B cell (primary cell): ENCODE results near the gene XXYLT1. TPM values are rescaled to one million over a fixed set of nuclear protein-coding genes. Genes with fewer than 3 reads are reported as not detected.
"Not testable (repeated sequence)": the region's sequence is repeated elsewhere in the genome, so short reads cannot be mapped to it uniquely, and the experiment has no call there.

ENCODE experiments used
- ATAC-seq: fragments of 200-7000 bp; cut with Tn5 transposase; one replicate; pipeline ENCODE4 v1.10.0; 2021; ENCODE audit warnings: low read depth, mild to moderate bottlenecking, moderate number of reproducible peaks, moderate library complexity
- CTCF ChIA-PET: fragments of 350-600 bp; sonication (Branson Sonifier 250); formaldehyde crosslinking; loops from one replicate; lab custom pipeline; 2021; ENCODE audit warnings: antibody characterized with exemption, inconsistent platforms; lab: Charles Lee
- POLR2A ChIA-PET: fragments of 350-600 bp; sonication (Branson Sonifier 250); formaldehyde crosslinking; loops from one replicate; lab custom pipeline; 2021; ENCODE audit warnings: antibody characterized with exemption; lab: Charles Lee
- DNase-seq: peaks from one replicate; pipeline ENCODE4 v3.0.0; 2013
- H2AFZ ChIP-seq: 2 replicates; pipeline ENCODE4 v1.6.1; 2012; ENCODE audit warnings: mild to moderate bottlenecking, low read depth, low read length; ENCODE audit not compliant: insufficient read depth, poor library complexity, severe bottlenecking
- H3K27ac ChIP-seq, 2 donors: 1 replicate in 1 of 2; 2 replicates in 1 of 2; pipeline ENCODE4 v1.5.1; 2012 to 2013; ENCODE audit warnings: low read length in 2 of 2, mild to moderate bottlenecking in 2 of 2, moderate library complexity in 1 of 2
- H3K27me3 ChIP-seq, 4 experiments: fragments of 200-600 bp in 1 of 4; sonication (generic) in 1 of 4; replicated peaks in 1 of 4; 1 replicate in 2 of 4; 2 replicates in 2 of 4; pipeline versions ENCODE4 v1.6.1 to v1.7.0; 2013 to 2016; ENCODE audit warnings: low read length in 3 of 4, mild to moderate bottlenecking in 2 of 4, mixed read lengths in 1 of 4, moderate library complexity in 1 of 4; ENCODE audit not compliant: insufficient read depth in 4 of 4, control insufficient read depth in 3 of 4; ENCODE audit errors: control extremely low read depth in 1 of 4
- H3K36me3 ChIP-seq, 2 experiments: replicated peaks in 1 of 2; 1 replicate in 1 of 2; 2 replicates in 1 of 2; pipeline versions ENCODE4 v1.6.1 to v1.7.1; 2013; ENCODE audit warnings: low read length in 1 of 2; ENCODE audit not compliant: insufficient read depth in 2 of 2, control insufficient read depth in 1 of 2; ENCODE audit errors: control extremely low read depth in 1 of 2, extremely low read depth in 1 of 2
- H3K4me1 ChIP-seq, 2 donors: fragments of 200-600 bp in 1 of 2; sonication (generic) in 1 of 2; 1 replicate in 1 of 2; 2 replicates in 1 of 2; pipeline versions ENCODE4 v1.5.1 to v1.6.1; 2013 to 2017; ENCODE audit warnings: low read length in 2 of 2; ENCODE audit not compliant: control insufficient read depth in 2 of 2, insufficient read depth in 2 of 2
- H3K4me2 ChIP-seq: replicated peaks from 2 replicates; pipeline ENCODE3; 2012; ENCODE audit warnings: mild to moderate bottlenecking, low read depth, low read length; ENCODE audit not compliant: poor library complexity, severe bottlenecking
- H3K4me3 ChIP-seq, 5 experiments: fragments of 200-600 bp in 1 of 5; sonication (generic) in 1 of 5; 1 replicate in 3 of 5; 2 replicates in 2 of 5; pipeline versions ENCODE4 v1.5.1 to v1.7.0; 2011 to 2016; ENCODE audit warnings: low read length in 4 of 5, mild to moderate bottlenecking in 4 of 5, low read depth in 2 of 5, control low read depth in 1 of 5, moderate library complexity in 1 of 5; ENCODE audit not compliant: insufficient read depth in 1 of 5; ENCODE audit errors: control extremely low read depth in 1 of 5, extremely low read depth in 1 of 5
- H3K79me2 ChIP-seq: fragments of 200-600 bp; sonication (generic); one replicate; pipeline ENCODE4 v1.6.0; 2016; ENCODE audit warnings: low read length; ENCODE audit not compliant: control insufficient read depth, insufficient read depth
- H3K9ac ChIP-seq: fragments of 200-600 bp; sonication (generic); 2 replicates; pipeline ENCODE4 v1.6.1; 2017; ENCODE audit warnings: mild to moderate bottlenecking, low read length, moderate library complexity
- H3K9me3 ChIP-seq, 3 donors: one replicate each; pipeline versions ENCODE4 v1.6.1 to v1.7.1; 2013; ENCODE audit warnings: low read length in 2 of 3; ENCODE audit not compliant: control insufficient read depth in 2 of 3, insufficient read depth in 1 of 3; ENCODE audit errors: control extremely low read depth in 1 of 3
- H4K20me1 ChIP-seq: 2 replicates; pipeline ENCODE4 v1.6.0; 2012; ENCODE audit warnings: mild to moderate bottlenecking, low read length; ENCODE audit not compliant: insufficient read depth, control insufficient read depth, poor library complexity, severe bottlenecking
- H3K27ac Mint-ChIP-seq: one replicate; pipeline ENCODE4 v1.8.0; 2021; ENCODE audit warnings: mixed read lengths
- H3K27me3 Mint-ChIP-seq: one replicate; pipeline ENCODE4 v1.8.0; 2021; ENCODE audit warnings: mixed read lengths
- H3K4me1 Mint-ChIP-seq: one replicate; pipeline ENCODE4 v1.8.0; 2021; ENCODE audit warnings: mixed read lengths
- H3K4me3 Mint-ChIP-seq: one replicate; pipeline ENCODE4 v1.8.0; 2021; ENCODE audit warnings: mixed read lengths
- H3K9me3 Mint-ChIP-seq: one replicate; pipeline ENCODE4 v1.8.0; 2022; ENCODE audit warnings: mixed read lengths; ENCODE audit not compliant: insufficient read depth
- CTCF ChIP-seq: fragments of 200-600 bp; IDR thresholded peaks from one replicate; pipeline ENCODE4 v1.8.0; 2022; ENCODE audit warnings: antibody characterized with exemption, mild to moderate bottlenecking
- EZH2 ChIP-seq: IDR thresholded peaks from 2 replicates; pipeline ENCODE4 v1.6.1; 2012; ENCODE audit warnings: borderline replicate concordance, low read depth, mild to moderate bottlenecking, moderate library complexity, low read length; ENCODE audit not compliant: insufficient read depth, poor library complexity, severe bottlenecking
- WGBS: methylation state at CpG from one replicate; pipeline ENCODE4 v1.1.5; 2013; ENCODE audit warnings: missing lambda C conversion rate; ENCODE audit not compliant: insufficient coverage; 5-methylcytosine and 5-hydroxymethylcytosine counted together
- intact Hi-C: fragments of 100-400 bp; cut with micrococcal nuclease; formaldehyde crosslinking; loops from one replicate; pipeline ENCODE4 v1.10.0; 2022
- polyA plus RNA-seq: library from polyadenylated mRNA; depleted of rRNA; stranded (reverse); fragments of >200 nt; gene quantifications from 2 replicates; pipeline ENCODE4 v1.2.3, GENCODE V29; 2012
- total RNA-seq, 2 donors: library from RNA; stranded (reverse); fragments of 120-200 nt in 1 of 2; gene quantifications; 1 replicate in 1 of 2; 2 replicates in 1 of 2; pipeline versions ENCODE4 v1.2.3 to v1.2.4, GENCODE V29; 2013 to 2022

Gene XXYLT1
- total and polyA plus RNA-seq, 2 donors (not counting 1 experiment from before 2014, with no cell fraction given), result 2.6 to 11.2 TPM

GRCh38 chr3:195219351-195220230, 51.4 kb downstream of the XXYLT1 start:
- Histone ChIP-seq H3K9me3 (peaks cover 0 to under 1% (median 0%) of the 10 kb centered on the region in 3 donors), H3K36me3 (no peaks in the 10 kb centered on the region), H4K20me1 (no peaks in the 10 kb centered on the region), H3K27me3 (no peaks in the 10 kb centered on the region), H3K4me3 (no peak overlapping the region), H3K4me1 (no peaks in the 10 kb centered on the region), H3K4me2 (no peak overlapping the region), H3K9ac (no peak overlapping the region), H2AFZ (no peak overlapping the region), H3K27ac (no peak overlapping the region), H3K79me2 (no peaks in the 10 kb centered on the region)
- Mint-ChIP-seq H3K27me3 (no peaks in the 10 kb centered on the region), H3K9me3 (no peaks in the 10 kb centered on the region), H3K27ac (no peak overlapping the region), H3K4me1 (no peaks in the 10 kb centered on the region), H3K4me3 (no peak overlapping the region)
- no peak for TF ChIP-seq EZH2
- no peak for TF ChIP-seq CTCF
- DNase-seq, result no peak
- intact Hi-C loops, result no loop called here
- WGBS, result no CpG with 5 or more reads among the region's 8 CpGs
- ChIA-PET CTCF (interaction anchor here (0.5 kb wide), 1 partner anchor 241 kb away, joined by 4 read pairs; no protein-coding TSS in a partner anchor), POLR2A (no interaction called here)
- ATAC-seq, result no peak

DNA sequence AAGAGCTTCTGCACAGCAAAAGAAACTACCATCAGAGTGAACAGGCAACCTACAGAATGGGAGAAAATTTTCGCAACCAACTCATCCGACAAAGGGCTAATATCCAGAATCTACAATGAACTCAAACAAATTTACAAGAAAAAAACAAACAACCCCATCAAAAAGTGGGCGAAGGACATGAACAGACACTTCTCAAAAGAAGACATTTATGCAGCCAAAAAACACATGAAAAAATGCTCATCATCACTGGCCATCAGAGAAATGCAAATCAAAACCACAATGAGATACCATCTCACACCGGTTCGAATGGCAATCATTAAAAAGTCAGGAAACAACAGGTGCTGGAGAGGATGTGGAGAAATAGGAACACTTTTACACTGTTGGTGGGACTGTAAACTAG, 52.6 kb downstream of the XXYLT1 start:
- H3K36me3 ChIP-seq, H4K20me1 ChIP-seq, CTCF ChIA-PET, ATAC-seq, H3K27ac Mint-ChIP-seq, H3K27ac ChIP-seq, DNase-seq, H3K9me3 ChIP-seq, intact Hi-C loops, H3K79me2 ChIP-seq, H3K9me3 Mint-ChIP-seq, H2AFZ ChIP-seq, H3K4me3 Mint-ChIP-seq, H3K4me1 ChIP-seq, POLR2A ChIA-PET, H3K4me1 Mint-ChIP-seq, H3K9ac ChIP-seq, H3K27me3 ChIP-seq, H3K27me3 Mint-ChIP-seq, H3K4me2 ChIP-seq, H3K4me3 ChIP-seq: not testable (repeated sequence)
- WGBS, result no CpG with 5 or more reads among the region's 5 CpGs

- H3K36me3 ChIP-seq, H3K27me3 ChIP-seq, H3K4me3 Mint-ChIP-seq, H3K27ac Mint-ChIP-seq, CTCF ChIA-PET, H3K4me3 ChIP-seq, ATAC-seq, H4K20me1 ChIP-seq, H3K4me1 Mint-ChIP-seq, POLR2A ChIA-PET, H3K79me2 ChIP-seq, H3K9me3 ChIP-seq, H3K4me2 ChIP-seq, H2AFZ ChIP-seq, DNase-seq, H3K9me3 Mint-ChIP-seq, intact Hi-C loops, H3K9ac ChIP-seq, H3K27me3 Mint-ChIP-seq, H3K4me1 ChIP-seq, H3K27ac ChIP-seq: not testable (repeated sequence)
- no CpG with 5 or more reads among the region's 2 CpGs for WGBS
Observed at GRCh38 chr3:195215576-195215975, 55.4 kb downstream of the XXYLT1 start.
